Osteocyte (in vitro differentiated cells): Measurements from ENCODE around the gene SYNE1. TPM values are rescaled to one million over a fixed set of nuclear protein-coding genes. Genes with fewer than 3 reads are reported as not detected.

ENCODE experiments used
- DNase-seq: peaks from one replicate; pipeline ENCODE4 v3.0.0; 2021; ENCODE audit warnings: mixed read lengths; ENCODE audit not compliant: unreplicated experiment; ENCODE audit errors: extremely low spot score
- H3K27ac Mint-ChIP-seq: one replicate; pipeline ENCODE4 v1.8.0; 2021; ENCODE audit warnings: mild to moderate bottlenecking, mixed read lengths; ENCODE audit not compliant: unreplicated experiment
- H3K27me3 Mint-ChIP-seq: one replicate; pipeline ENCODE4 v1.8.0; 2021; ENCODE audit warnings: mixed read lengths; ENCODE audit not compliant: unreplicated experiment
- H3K36me3 Mint-ChIP-seq: one replicate; pipeline ENCODE4 v1.8.0; 2021; ENCODE audit warnings: mixed read lengths; ENCODE audit not compliant: unreplicated experiment
- H3K4me1 Mint-ChIP-seq: one replicate; pipeline ENCODE4 v1.8.0; 2021; ENCODE audit warnings: mixed read lengths; ENCODE audit not compliant: unreplicated experiment
- H3K4me3 Mint-ChIP-seq: one replicate; pipeline ENCODE4 v1.8.0; 2021; ENCODE audit warnings: mild to moderate bottlenecking, moderate library complexity, mixed read lengths; ENCODE audit not compliant: unreplicated experiment
- H3K9me3 Mint-ChIP-seq: one replicate; pipeline ENCODE4 v1.8.0; 2021; ENCODE audit warnings: mixed read lengths; ENCODE audit not compliant: unreplicated experiment
- CTCF ChIP-seq: fragments of 200-600 bp; sonication (generic); IDR thresholded peaks from 2 replicates; pipeline ENCODE4 v1.5.0; 2021; ENCODE audit warnings: antibody characterized with exemption, mild to moderate bottlenecking, moderate library complexity
- total RNA-seq: library from RNA; stranded (reverse); gene quantifications from 2 replicates; pipeline ENCODE4 v1.2.1, GENCODE V29; 2021

Gene SYNE1
- total RNA-seq, 1 donor from 2014 or later, result 130 TPM

- Mint-ChIP-seq H3K36me3 (no peaks in the 10 kb centered on the region), H3K4me3 (no peak overlapping the region), H3K27ac (no peak overlapping the region), H3K4me1 (no peaks in the 10 kb centered on the region), H3K9me3 (no peaks in the 10 kb centered on the region), H3K27me3 (peaks cover 3% of the 10 kb centered on the region)
- no peak for TF ChIP-seq CTCF
- no peak for DNase-seq
Measured at GRCh38 chr6:152420696-152421095, 216.5 kb downstream of the SYNE1 start.

GRCh38 chr6:152418551-152418950 lies 218.6 kb downstream of the SYNE1 start:
- no peak for TF ChIP-seq CTCF
- H3K4me1 Mint-ChIP-seq, result no peaks in the 10 kb centered on the region
- H3K4me3 Mint-ChIP-seq, result no peak overlapping the region

GRCh38 chr6:152416652-152417051 lies 220.5 kb downstream of the SYNE1 start:
- Mint-ChIP-seq H3K36me3 (no peaks in the 10 kb centered on the region), H3K9me3 (no peaks in the 10 kb centered on the region), H3K27me3 (no peaks in the 10 kb centered on the region), H3K4me3 (no peak overlapping the region), H3K27ac (no peak overlapping the region), H3K4me1 (no peaks in the 10 kb centered on the region)
- no peak for DNase-seq
- no peak for TF ChIP-seq CTCF

More at GRCh38 chr6:152418551-152418950, 218.6 kb downstream of the SYNE1 start:
- no peak overlapping the region for H3K27ac Mint-ChIP-seq
- no peaks in the 10 kb centered on the region for H3K36me3 Mint-ChIP-seq
- H3K9me3 Mint-ChIP-seq, result no peaks in the 10 kb centered on the region
- H3K27me3 Mint-ChIP-seq, result no peaks in the 10 kb centered on the region
- DNase-seq, result no peak

GRCh38 chr6:152404936-152405595 lies 232.1 kb downstream of the SYNE1 start:
- Mint-ChIP-seq H3K27me3 (no peaks in the 10 kb centered on the region), H3K4me1 (peaks cover 30% of the 10 kb centered on the region), H3K4me3 (no peak overlapping the region), H3K9me3 (no peaks in the 10 kb centered on the region), H3K27ac (peak overlapping the region; percentile 16), H3K36me3 (no peaks in the 10 kb centered on the region)
- no peak for DNase-seq
- TF ChIP-seq CTCF, result no peak

- no peaks in the 10 kb centered on the region for H3K9me3 Mint-ChIP-seq
- no peak for DNase-seq
- TF ChIP-seq CTCF, result no peak
- H3K4me1 Mint-ChIP-seq, result peaks cover 38% of the 10 kb centered on the region
- no peak overlapping the region for H3K4me3 Mint-ChIP-seq
- peak overlapping the region; percentile 14 for H3K27ac Mint-ChIP-seq
- H3K27me3 Mint-ChIP-seq, result no peaks in the 10 kb centered on the region
- H3K36me3 Mint-ChIP-seq, result no peaks in the 10 kb centered on the region
Measured at GRCh38 chr6:152404086-152404857, 232.9 kb downstream of the SYNE1 start.
